Esophagus muscularis mucosa (tissue), 4 donors: ENCODE results near the gene PTPN18. TPM values are rescaled to one million over a fixed set of nuclear protein-coding genes. Genes with fewer than 3 reads are reported as not detected.

Experiments
- DNase-seq: peaks from one replicate; pipeline ENCODE4 v3.0.0-alpha.2; 2017; ENCODE audit errors: extremely low spot score
- H3K27ac ChIP-seq, 4 donors: fragments of 200-600 bp; sonication (generic); replicated peaks in 1 of 4; 1 replicate in 3 of 4; 2 replicates in 1 of 4; pipeline ENCODE4 v1.5.1; 2016 to 2019; ENCODE audit warnings: mild to moderate bottlenecking in 1 of 4
- H3K27me3 ChIP-seq, 4 donors: fragments of 200-600 bp; sonication (generic); one replicate each; pipeline versions ENCODE4 v1.5.1 to v1.6.0; 2016 to 2019
- H3K36me3 ChIP-seq, 4 donors: fragments of 200-600 bp; sonication (generic); one replicate each; pipeline ENCODE4 v1.5.1; 2016 to 2019
- H3K4me1 ChIP-seq, 4 donors: fragments of 200-600 bp; sonication (generic); one replicate each; pipeline ENCODE4 v1.5.1; 2016 to 2019
- H3K4me3 ChIP-seq, 4 donors: fragments of 200-600 bp; sonication (generic); 1 replicate in 2 of 4; 2 replicates in 2 of 4; pipeline ENCODE4 v1.5.1; 2016 to 2019; ENCODE audit warnings: mild to moderate bottlenecking in 4 of 4, moderate library complexity in 1 of 4
- H3K9me3 ChIP-seq, 4 donors: fragments of 200-600 bp; sonication (generic); 1 replicate in 3 of 4; 2 replicates in 1 of 4; pipeline ENCODE4 v1.5.1; 2016 to 2019
- CTCF ChIP-seq, 3 experiments: fragments of 200-600 bp in 2 of 3; fragments of 450-650 bp in 1 of 3; sonication (generic) in 2 of 3; IDR thresholded peaks; one replicate each; pipeline ENCODE4 v1.5.1; 2017 to 2019; ENCODE audit warnings: antibody characterized with exemption in 3 of 3, mild to moderate bottlenecking in 2 of 3, moderate library complexity in 1 of 3
- EP300 ChIP-seq: sonication (generic); formaldehyde crosslinking; IDR thresholded peaks from one replicate; pipeline ENCODE4 v1.6.1; 2017; ENCODE audit warnings: antibody characterized with exemption
- POLR2A ChIP-seq: fragments of 450-650 bp; IDR thresholded peaks from one replicate; pipeline ENCODE4 v1.6.1; 2017; ENCODE audit warnings: antibody characterized with exemption, moderate library complexity, mild to moderate bottlenecking, low read depth
- POLR2AphosphoS5 ChIP-seq, 2 donors: sonication (generic); formaldehyde crosslinking; IDR thresholded peaks; one replicate each; pipeline ENCODE4 v1.6.1; 2017; ENCODE audit warnings: antibody characterized with exemption in 2 of 2
- WGBS: methylation state at CpG from one replicate; pipeline ENCODE4 v1.1.5; 2018; 5-methylcytosine and 5-hydroxymethylcytosine counted together
- intact Hi-C: fragments of 100-400 bp; cut with DNase I; formaldehyde crosslinking; loops from one replicate; pipeline ENCODE4 v1.15.1; 2023
- total RNA-seq, 4 donors: library from RNA; depleted of rRNA; stranded (reverse); fragments of >200 nt; gene quantifications; one replicate each; pipeline versions ENCODE4 v1.1.0 to v1.2.1, GENCODE V29; 2016

PTPN18 gene
- total RNA-seq, 4 donors from 2014 or later = 36.6 to 60.2 (median 50.3) TPM

- no peak for TF ChIP-seq CTCF (IDR thresholded peaks at IDR 0.05)
- no peak for TF ChIP-seq EP300
- no peak for TF ChIP-seq POLR2A
- TF ChIP-seq POLR2AphosphoS5 (IDR thresholded peaks at IDR 0.05) = no peak
- H3K27ac ChIP-seq = no peak overlapping the region
- no peak for DNase-seq
- H3K27me3 ChIP-seq = no peaks in the 10 kb centered on the region
- H3K9me3 ChIP-seq = no peaks in the 10 kb centered on the region
- intact Hi-C loops = no loop called here
- 70% methylated on average over 10 of the region's 11 CpGs for WGBS
- peaks cover 22 to 40% (median 32%) of the 10 kb centered on the region in 4 donors for H3K4me1 ChIP-seq
- peaks cover 0 to 36% (median 11%) of the 10 kb centered on the region in 4 donors for H3K36me3 ChIP-seq
- no peak overlapping the region for H3K4me3 ChIP-seq
Measured at GRCh38 chr2:130376433-130377293, 20.8 kb downstream of the PTPN18 start.

DNA sequence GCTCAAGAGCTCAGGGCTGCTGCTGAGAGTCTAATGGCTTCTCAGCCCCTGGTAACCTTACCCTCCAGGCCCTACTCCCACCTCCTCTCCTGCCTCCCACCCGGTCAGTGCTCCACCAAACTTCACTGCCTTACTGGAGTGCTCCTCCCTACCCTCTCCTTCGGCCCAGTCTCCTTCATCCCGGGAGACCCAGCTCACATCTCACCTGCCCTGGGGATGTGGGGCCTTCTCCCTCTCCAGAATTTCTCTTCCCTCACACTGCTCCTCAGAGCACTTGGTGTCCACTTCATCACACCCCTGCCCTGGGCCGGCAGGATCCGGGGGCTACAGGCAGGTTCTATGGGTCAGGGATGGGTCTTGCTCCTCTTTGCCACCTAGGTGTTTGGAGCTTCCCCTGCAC is 21.6 kb downstream of the PTPN18 start:
- Histone ChIP-seq H3K4me1 (peaks cover 21 to 37% (median 30%) of the 10 kb centered on the region in 4 donors), H3K9me3 (no peaks in the 10 kb centered on the region), H3K36me3 (peaks cover 0 to 42% (median 13%) of the 10 kb centered on the region in 4 donors), H3K27me3 (no peaks in the 10 kb centered on the region), H3K27ac (no peak overlapping the region), H3K4me3 (no peak overlapping the region)
- no peak for DNase-seq
- WGBS = 88% methylated on average over 5 of the region's 5 CpGs
- intact Hi-C loops = no loop called here
- no peak for TF ChIP-seq POLR2AphosphoS5 (IDR thresholded peaks at IDR 0.05)
- no peak for TF ChIP-seq EP300
- TF ChIP-seq POLR2A = no peak
- TF ChIP-seq CTCF (IDR thresholded peaks at IDR 0.05) = no peak

GRCh38 chr2:130378206-130378897 is 22.5 kb downstream of the PTPN18 start:
- TF ChIP-seq CTCF (IDR thresholded peaks at IDR 0.05) (no peak), EP300 (no peak), POLR2A (no peak), POLR2AphosphoS5 (IDR thresholded peaks at IDR 0.05) (no peak)

GRCh38 chr2:130378898-130379214 is 23.0 kb downstream of the PTPN18 start:
- no peak for DNase-seq
- no peak overlapping the region for H3K4me3 ChIP-seq
- intact Hi-C loops = no loop called here
- no peak overlapping the region for H3K27ac ChIP-seq
- WGBS = 84% methylated on average over 3 of the region's 3 CpGs
- peaks cover 0 to 48% (median 13%) of the 10 kb centered on the region in 4 donors for H3K36me3 ChIP-seq
- H3K4me1 ChIP-seq = peaks cover 12 to 27% (median 19%) of the 10 kb centered on the region in 4 donors
- no peaks in the 10 kb centered on the region for H3K27me3 ChIP-seq
- TF ChIP-seq CTCF (IDR thresholded peaks at IDR 0.05) = no peak
- no peaks in the 10 kb centered on the region for H3K9me3 ChIP-seq

More at GRCh38 chr2:130378206-130378897, 22.5 kb downstream of the PTPN18 start:
- intact Hi-C loops = no loop called here
- Histone ChIP-seq H3K27me3 (no peaks in the 10 kb centered on the region), H3K27ac (no peak overlapping the region), H3K9me3 (no peaks in the 10 kb centered on the region), H3K4me1 (peaks cover 12 to 32% (median 24%) of the 10 kb centered on the region in 4 donors), H3K36me3 (peaks cover 0 to 48% (median 13%) of the 10 kb centered on the region in 4 donors), H3K4me3 (no peak overlapping the region)
- WGBS = 79% methylated on average over 3 of the region's 3 CpGs
- DNase-seq = no peak
